ENCODE results near the gene TUBB4B. TPM values are rescaled to one million over a fixed set of nuclear protein-coding genes. Genes with fewer than 3 reads are reported as not detected.

Gene TUBB4B
- total RNA-seq, 1 experiment from 2014 or later = 607 TPM

DNA sequence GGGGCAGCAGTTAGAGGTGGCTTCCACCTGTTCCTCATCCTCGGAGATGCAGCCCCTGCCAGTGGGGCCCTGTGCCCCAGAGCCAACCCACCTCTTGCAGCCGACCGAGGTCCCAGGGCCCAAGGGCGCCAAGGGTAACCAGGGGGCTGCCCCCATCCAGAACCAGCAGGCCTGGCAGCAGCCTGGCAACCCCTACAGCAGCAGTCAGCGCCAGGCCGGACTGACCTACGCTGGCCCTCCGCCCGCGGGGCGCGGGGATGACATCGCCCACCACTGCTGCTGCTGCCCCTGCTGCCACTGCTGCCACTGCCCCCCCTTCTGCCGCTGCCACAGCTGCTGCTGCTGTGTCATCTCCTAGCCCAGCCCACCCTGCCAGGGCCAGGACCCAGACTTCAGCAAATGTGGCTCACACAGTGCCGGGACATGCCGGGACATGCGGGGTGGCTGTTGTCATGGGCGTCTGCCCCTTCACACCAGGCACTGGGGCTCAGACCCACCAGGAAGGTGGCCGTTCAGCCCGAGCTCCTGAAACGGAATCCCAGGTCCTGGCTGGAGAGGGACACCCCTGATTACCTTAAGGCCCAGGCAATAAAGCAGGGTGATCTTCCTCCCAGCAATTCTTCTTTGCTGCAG is 15.3 kb upstream of the TUBB4B start:
- no peak for DNase-seq (ENCODE audit: low spot score)

DNA sequence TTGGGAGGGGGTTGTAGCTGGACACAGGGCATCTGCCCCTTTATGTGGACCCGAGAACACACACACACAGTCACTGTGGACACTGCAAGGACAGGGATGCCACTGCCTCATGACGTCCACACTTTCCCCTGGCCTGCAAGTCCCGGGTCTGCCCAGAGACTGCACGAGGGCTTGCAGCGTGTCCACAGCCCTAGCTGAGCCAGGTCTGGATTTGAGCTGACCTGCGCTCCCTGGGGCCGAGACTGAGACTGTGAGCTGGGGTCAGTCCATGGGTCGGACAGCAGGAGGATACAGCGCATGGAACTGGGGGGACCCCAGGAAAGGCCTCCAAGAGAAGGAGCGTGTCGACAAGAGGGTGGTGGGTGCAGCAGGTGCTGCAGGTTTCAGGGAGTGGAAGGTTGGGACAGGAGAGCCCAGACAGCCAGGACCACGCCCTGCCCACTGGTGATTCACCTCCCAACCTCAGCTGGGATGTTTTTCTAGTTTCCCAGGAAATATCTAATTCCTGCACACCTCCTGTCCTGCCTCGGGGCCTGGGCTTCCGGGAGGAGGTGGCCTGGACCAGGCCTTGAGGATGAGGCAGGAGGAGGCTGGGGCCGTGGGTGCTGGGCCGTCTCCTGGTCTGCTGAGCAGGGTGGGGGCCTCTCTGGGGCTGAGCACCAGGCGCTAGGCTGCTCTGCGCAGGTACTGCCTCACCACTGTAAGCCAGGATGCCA is 14.6 kb upstream of the TUBB4B start:
- DNase-seq (ENCODE audit: low spot score) = no peak

DNA sequence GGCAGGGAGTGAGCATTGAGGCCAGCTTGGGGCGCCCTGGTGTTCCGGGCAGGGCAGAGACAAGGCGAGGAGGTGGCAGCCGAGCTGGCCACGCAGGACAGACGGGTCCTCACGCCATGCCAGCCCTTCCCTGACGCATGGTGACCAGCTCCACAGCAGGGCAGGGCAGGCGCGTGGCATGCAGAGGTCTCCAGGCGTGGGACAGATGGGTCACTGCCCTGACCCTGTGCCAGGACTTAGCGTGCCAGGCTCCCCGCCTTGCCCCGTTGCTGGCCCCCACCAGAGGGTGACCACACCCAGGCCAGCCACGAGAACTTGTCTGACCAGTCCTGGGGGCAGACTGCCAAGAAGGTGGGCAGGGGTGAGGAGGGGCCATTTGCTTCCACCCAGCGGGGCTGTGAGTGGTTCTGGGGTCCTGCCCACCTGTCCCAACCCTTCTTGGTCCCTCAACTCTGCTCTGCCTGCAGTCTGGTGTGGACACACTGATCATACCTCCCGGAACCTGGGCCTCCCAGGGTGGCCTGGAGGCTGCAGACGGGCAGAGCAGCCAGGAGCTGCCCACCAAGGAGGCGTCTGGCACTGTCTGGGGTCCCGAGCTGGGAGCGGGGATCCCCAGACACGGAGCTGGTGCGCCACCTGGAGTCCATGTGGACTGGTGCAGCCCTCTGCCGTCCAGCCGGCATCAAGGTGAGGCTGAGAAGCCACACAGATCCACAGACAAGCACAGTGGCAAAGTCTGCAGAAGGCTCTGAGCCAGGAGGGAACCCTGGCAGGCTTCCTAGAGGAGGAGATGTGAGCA is 13.8 kb upstream of the TUBB4B start, which contains the start of gene RNF224:
Gene RNF224 (plus strand): TSS at position 449 of the 799 bp plus-strand sequence. CDS start 834 bp downstream, outside the sequence.
- DNase-seq (ENCODE audit: low spot score) = peak; percentile 97

DNA sequence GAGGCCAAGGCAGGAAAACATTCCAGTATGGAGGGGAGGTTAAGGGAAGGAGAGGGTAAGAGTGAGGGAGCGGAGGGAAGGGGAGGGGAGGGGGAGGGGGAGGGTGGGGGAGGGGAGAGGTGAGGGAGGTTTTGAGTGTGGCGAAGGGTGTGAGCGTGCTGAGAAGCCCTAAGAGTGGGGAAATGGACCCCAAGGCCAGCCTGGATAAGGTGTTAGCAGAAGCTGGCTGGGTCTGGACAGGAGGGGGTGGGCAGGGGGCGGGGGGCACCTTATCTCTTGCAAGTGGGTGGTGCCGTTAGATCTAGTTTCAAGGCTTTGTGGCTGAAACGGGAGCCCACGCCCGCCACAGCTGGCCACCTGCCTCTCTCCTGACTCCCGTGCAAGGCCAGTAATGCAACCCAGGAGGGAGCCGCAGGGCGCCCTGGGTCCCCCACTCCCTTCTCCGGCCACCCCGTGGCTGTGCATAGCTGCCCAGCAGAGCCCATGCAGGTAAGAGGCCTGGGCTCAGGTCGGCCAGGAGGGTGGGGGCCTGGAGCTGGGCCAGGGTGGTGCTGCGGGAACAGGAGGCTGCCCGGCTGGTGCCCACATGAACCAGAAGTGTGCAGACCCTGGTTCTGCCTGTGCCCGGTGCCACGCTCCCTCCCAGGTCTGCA is 13.1 kb upstream of the TUBB4B start:
- DNase-seq (ENCODE audit: low spot score) = no peak

DNA sequence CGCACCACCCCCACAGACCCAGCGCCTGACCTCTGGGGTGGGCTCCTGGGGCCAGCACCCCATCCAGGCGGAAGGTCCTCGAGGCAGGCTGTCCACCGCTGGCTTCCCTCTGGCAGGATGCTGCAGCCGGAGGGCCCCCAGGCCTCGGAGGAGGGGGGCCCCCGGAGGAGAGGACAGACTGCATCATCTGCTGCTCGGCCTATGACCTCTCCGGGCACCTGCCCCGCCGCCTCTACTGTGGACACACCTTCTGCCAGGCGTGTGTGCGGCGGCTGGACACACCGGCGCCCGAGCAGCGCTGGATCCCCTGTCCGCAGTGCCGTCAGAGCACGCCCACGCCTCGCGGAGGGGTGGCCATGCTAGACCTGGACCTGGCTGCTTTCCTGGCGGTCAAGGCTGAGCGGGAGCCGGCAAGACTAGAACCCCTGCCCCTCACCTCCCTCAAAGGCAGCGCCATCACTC is 12.6 kb upstream of the TUBB4B start:
- no peak for DNase-seq (ENCODE audit: low spot score)

DNA sequence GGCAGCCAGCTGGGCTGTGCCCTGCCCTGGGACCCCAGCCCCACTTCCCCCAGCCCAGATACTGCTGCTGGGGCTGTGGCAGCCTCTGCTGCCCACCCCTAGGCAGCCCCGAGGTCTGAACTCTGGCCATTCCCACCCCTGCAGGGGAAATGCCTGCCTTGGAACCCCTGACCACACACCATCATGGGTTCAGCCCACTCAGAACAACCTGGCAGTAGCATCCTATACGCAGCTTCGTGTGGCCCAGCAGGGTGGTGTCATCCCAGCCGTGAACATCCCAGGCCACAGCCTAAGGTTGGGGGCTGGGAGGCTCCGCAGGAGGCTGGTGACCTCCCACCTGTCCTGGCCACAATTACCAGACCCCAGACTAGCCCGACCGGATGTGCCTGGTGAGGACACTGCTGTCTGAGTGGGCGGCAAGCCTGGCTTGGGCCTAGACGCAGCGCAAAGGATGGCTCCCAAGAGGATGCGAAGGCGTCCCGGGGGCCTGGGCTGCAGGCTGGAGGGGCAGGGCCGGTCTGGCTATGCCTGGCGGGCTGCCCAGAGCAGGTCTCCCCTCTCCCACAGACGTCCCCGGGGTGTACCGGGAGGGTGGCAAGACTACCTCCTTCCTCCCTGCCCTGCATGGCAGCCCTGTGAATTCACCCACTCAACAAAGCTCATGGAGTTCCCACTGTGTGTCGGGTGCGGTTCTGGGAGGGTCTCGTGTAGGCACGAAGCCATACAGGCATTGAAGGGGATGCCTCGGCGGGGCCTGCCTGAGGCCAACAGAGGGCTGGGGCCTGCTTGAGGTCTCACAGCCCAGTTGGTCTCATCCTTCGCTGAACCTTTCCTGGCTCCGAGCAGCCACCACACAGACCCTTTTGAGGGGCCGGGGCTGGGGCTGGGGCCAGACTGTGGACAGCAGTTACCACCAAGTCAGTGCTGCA is 11.9 kb upstream of the TUBB4B start:
- no peak for DNase-seq (ENCODE audit: low spot score)

DNA sequence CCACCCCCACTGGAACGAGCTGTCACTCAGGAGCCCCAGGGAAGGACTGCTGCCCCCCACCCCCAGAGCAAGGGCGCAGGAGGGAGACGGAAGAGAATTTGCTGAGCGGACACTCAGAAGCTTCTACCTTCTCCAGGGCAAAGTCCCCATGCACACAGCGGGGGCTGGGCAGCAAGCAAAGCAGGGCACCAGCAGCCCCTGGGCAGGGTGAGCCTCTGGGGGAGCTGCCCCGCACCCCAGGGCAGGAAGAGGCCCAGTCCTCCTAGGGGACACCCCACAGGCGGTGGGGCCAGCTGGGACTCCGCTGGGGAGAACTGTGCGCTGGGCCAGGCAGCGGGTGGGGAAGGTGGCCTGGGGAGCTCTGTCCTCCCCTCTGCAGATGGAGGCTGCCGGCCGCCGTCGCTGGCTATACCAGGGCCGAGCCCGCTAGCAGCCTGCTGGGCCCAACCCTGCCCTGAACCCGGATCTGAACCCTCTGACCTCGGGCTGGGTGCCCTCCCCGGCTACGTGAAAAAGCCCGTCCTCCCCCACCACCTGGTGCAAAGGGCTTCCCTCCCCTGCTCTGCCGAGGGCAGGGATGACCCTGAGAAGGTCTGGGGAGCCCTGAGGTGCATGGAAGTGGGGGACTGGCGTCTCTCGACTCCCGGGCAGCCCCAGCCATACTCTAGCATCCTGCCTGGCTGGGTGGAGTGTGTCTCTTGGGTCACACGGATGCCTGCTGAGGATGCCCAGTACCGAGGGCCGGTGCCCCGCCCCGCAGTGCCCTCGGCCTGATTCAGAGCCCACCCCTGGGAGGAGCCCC is 11.0 kb upstream of the TUBB4B start:
- DNase-seq (ENCODE audit: low spot score) = no peak

DNA sequence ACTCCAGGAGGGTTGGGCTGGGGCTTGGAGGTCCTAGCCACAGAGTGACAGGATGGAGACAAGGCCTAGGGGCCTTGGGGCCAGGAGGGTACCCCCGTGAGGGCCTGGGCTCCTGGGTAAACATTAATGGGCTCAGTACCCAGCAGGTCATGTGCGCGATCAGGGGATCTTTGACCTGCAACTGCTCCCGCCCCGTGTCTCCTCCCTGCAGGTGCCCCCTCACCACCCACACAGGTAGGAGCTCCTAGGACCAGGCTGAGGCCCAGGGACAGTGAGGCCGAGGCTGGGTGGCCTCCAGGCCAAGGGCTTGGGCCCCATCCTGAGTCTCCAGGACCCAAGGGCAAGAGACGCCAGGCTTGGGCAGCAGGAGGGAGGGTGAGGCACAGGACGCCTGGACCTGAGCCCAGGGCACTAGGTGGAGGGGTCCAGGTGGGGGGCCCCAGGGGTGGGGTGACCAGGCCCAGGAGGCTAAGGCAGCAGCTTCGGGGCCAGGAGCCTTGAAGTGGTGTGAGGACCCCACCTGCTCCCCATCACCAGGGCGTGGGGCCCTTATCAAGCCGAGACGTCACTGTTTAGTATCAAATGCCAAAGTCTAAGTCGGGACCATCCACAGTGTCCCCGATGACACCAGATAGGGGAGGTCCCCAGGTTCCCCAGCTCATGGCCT is 10.2 kb upstream of the TUBB4B start, which contains the start of gene SLC34A3:
Gene SLC34A3 (plus strand): TSS at position 197 of the 667 bp plus-strand sequence. CDS start 802 bp downstream, outside the sequence.
- no peak for DNase-seq (ENCODE audit: low spot score)

DNA sequence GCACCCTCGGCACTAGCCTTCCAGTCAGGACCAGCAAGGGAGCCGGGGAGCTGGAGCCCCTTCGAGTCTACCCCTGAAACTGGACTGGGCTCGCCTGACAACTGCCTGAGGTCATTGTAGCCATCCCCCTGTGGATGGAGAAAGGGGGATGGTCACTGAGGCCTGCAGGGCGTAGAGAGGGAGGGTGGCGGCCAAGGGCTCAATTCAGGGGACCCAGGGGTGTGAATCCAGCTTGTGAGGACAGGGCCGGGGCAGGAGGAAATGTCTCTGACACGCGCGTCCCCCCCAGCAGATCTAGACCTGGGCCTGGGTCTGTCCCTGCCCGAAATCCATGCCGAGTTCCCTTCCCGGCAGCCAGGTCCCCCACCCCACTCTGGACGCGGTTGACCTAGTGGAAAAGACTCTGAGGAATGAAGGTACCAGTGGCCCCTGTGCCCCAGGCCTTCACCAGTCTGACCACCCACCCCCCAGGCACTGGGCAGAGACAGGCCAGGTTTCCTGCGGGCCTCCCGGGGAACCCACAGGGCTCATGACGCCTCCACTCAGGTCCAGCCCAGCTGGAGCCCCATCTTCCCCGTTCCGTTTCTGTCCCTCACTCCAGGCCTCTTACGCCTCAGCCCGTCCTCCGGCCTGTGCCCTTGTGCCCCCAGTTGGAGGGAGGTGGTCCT is 9.6 kb upstream of the TUBB4B start:
- no peak for DNase-seq (ENCODE audit: low spot score)

DNA sequence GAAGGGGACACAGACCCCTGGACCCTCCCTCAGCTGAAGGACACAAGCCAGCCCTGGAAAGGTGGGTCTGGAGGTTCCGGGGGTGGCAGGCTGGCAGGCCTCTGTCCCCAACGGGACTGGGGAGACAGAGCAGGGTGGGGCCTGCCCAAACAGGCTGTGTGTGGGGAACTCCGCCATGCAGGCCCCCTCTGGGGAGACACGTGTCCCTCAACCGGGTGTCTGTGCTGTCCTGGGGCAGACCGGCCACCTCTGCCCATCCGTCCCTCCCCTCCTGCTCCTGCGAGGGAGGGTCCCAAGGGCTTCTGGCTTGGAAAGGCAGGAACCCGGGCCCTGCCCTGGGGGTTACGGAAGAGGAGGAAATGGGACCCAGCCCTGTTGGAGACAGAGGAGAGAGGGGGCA is 9.0 kb upstream of the TUBB4B start:
- DNase-seq (ENCODE audit: low spot score) = no peak

DNA sequence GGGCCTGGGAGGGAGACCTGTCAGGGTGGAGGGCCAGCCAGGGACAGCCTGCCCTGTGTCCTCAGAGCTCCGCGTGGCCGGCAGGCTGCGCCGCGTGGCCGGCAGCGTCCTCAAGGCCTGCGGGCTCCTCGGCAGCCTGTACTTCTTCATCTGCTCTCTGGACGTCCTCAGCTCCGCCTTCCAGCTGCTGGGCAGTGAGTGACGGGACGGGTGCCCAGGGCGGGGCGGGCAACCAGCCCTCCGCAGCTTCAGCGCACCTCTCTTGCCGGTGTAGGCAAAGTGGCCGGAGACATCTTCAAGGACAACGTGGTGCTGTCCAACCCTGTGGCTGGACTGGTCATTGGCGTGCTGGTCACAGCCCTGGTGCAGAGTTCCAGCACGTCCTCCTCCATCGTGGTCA is 8.6 kb upstream of the TUBB4B start:
- no peak for DNase-seq (ENCODE audit: low spot score)

DNA sequence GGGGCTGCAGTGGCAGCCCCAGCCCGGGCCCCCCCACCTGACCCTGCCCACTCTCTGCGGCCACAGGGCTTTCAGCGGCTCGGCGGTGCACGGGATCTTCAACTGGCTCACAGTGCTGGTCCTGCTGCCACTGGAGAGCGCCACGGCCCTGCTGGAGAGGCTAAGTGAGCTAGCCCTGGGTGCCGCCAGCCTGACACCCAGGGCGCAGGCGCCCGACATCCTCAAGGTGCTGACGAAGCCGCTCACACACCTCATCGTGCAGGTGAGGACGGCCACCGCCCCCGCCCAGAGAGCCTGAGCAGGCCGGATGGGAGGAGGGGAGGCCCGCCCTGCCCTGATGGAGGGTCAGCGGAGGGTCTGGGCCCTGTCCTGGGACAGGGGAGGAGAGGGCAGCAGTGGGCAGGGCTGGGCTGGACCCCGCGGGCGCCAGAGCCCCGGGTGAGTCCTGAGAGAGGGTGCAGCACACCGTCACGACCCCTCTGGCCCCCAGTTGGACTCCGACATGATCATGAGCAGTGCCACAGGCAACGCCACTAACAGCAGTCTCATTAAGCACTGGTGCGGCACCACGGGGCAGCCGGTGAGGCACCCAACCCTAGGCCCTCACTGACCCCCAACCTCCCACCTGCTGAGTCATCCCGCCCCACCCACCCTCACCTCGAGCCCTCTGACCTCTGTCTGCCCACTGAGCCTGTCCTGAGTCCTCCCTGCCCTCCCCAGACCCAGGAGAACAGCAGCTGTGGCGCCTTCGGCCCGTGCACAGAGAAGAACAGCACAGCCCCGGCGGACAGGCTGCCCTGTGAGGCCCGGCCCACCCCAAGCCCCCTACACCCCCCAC is 7.7 kb upstream of the TUBB4B start:
- DNase-seq (ENCODE audit: low spot score) = peak; percentile 57

DNA sequence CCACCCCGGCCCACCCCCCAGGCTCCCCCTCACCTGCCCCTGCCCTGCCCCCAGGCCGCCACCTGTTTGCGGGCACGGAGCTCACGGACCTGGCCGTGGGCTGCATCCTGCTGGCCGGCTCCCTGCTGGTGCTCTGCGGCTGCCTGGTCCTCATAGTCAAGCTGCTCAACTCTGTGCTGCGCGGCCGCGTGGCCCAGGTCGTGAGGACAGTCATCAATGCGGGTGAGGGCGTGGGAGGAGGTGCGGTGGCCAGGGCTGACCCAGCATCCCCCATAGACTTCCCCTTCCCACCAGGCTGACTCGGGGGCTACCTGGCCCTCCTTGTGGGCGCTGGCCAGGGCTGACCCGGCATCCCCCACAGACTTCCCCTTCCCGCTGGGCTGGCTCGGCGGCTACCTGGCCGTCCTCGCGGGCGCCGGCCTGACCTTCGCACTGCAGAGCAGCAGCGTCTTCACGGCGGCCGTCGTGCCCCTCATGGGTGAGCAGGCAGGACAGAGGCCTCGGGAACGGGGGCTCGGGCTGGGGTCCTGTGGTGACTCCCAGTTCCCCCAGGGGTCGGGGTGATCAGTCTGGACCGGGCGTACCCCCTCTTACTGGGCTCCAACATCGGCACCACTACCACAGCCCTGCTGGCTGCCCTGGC is 6.9 kb upstream of the TUBB4B start:
- no peak for DNase-seq (ENCODE audit: low spot score)

DNA sequence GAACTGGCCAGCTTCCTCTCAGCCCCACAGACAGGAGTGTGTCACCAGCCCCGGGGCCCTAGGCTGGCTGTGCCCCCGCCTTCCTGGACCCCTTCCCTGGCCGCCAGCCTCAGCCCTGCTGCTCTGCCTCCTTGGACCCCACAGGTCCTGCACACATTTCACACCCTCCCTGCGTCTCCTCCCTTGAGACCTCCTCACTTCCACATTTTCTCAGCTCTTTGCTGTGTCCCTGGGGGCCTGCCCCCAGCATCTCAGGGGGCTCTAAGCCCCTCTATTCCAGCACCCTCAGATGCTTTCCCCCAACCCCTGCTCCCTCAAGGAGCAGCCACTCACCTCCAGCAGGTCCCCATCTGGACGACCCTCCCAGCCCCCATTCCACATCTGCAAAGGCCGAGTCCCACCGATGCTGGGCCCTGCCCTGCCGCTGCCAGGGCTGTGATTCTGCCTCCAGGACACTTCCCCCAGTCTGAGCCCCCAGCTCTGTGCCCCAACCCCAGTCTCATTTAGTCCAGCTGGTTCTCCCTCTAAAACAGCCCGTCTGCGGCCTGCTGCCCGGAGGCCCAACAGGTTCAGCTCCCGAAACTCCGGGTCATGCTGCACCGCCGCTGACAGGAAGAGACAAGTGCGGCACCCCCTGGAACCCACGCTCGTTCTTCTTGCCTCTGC is 6.2 kb upstream of the TUBB4B start:
- DNase-seq (ENCODE audit: low spot score) = no peak

DNA sequence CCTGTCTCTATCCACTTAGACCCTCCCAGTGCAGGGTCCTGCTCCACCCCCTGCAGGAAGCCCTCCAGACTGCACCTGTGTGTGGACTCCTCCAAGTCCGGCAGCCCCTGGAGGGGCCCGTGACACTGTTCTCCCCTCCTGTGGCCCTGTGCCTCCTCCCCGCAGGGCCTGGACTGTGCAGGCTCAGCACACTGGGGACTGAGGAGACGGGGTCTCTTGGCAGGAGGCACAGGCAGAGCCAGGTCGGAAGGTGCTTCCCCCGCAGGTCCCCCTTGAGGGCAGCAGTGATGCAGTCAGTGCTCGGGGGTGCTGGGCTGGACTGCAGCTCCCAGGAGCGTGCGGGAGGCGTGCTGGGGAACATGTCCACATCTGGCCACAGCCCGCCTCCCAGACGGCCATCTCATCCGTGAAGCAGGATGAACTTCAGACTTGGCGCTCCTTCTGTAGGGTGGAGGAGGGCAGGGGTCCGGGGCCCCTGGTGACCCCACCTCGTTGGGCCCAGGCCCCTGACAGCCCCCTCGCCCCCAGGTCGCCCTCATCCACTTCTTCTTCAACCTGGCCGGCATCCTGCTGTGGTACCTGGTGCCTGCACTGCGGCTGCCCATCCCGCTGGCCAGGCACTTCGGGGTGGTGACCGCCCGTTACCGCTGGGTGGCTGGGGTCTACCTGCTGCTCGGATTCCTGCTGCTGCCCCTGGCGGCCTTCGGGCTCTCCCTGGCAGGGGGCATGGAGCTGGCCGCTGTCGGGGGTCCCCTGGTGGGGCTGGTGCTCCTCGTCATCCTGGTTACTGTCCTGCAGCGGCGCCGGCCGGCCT is 5.5 kb upstream of the TUBB4B start:
- DNase-seq (ENCODE audit: low spot score) = no peak
